ENCODE measurements around the gene STRIP2.
"Not testable (repeated sequence)": the region's sequence is repeated elsewhere in the genome, so short reads cannot be mapped to it uniquely, and the experiment has no call there.

The STRIP2 gene

DNA sequence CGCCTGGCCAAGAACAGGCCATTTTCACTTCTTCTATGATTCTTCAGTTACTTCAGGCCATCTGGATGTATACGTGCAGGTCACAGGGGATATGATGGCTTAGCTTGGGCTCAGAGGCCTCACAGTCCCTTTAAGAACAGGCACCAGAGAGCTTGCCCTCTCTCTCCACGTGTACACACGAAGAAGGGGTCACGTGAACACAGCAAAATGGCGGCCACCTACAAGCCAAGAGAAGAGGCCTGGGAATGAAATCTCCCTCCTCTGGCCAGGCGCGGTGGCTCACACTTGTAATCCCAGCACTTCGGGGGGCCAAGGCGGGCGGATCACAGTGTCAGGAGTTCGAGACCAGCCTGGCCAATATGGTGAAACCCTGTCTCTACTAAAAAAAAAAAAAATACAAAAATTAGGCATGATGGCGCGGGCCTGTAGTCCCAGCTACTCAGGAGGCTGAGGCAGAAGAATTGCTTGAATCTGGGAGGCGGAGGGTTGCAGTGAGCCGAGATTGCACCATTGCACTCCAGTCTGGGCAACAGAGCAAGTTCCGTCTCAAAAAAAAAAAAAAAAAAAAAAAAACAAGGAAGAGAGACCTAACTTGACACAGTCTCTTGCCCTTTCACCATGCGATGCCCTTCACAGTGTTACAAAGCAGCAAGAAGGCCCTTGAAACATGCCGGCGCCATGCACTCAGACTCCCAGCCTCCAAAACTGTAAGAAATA lies 100.5 kb downstream of the STRIP2 start:
- DNase-seq = not testable (repeated sequence)

DNA sequence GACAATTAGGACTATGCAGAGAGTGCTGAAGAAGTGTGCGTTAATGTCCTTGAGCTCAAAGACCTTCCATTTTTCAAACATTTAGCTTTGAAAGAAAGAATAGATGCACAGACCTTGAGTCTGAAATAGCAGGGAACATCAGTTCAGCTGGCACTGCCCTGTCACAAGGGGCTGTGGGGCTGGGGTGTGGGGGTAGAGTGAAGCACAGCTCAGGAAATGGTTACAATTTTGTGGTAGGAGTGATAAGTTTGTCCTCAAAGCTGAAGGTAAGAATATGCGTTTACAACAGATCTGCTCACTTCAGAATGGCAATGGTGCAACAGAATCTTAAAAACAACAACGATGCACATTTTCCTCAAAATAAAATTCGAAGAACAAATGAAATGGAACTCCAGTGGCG lies 101.7 kb downstream of the STRIP2 start:
- DNase-seq = no peak

DNA sequence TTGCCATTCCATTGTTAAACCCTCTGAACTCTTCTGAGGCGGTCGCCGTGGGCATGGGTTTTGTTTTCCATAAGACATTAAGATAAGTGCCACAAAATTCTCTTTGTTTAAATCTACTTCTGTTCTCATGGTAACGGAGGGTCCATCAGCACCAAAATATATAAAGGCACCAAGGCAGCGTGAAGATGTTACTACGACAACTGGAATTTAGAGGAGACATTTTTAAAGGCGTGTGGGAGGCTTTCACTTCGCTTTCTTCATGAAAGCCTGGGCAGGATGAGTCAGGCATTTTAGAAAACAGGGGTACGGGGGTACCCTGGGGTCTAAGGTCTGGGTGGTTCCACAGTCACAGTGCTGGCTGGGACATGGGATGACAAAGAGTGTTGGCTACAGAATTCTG lies 102.1 kb downstream of the STRIP2 start:
- no peak for DNase-seq
